Measurements from ENCODE around the gene OCIAD1.
A peak's percentile ranks its signal among the peaks of the same experiment; 100 is the strongest.

OCIAD1 gene

DNA sequence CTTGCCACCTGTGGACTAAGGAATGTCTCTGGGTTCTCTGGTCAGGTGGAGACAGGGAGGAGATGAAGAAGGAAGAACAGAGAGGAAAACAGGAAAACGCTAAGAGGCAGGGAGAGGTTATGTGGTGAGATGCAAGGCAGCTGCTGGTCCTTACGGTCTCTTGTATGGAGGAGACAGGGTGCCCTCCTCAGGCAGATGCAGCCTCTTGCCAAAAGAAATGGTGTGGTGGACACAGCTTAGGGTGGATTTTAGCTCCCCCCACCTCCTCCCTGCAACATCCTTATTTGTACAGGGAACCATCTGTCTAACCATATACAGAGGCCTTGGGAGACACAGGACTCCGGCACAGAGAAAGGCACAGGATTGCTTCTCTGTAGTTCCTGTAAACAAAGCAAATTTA, 66.0 kb downstream of the OCIAD1 start:
- DNase-seq: no peak

DNA sequence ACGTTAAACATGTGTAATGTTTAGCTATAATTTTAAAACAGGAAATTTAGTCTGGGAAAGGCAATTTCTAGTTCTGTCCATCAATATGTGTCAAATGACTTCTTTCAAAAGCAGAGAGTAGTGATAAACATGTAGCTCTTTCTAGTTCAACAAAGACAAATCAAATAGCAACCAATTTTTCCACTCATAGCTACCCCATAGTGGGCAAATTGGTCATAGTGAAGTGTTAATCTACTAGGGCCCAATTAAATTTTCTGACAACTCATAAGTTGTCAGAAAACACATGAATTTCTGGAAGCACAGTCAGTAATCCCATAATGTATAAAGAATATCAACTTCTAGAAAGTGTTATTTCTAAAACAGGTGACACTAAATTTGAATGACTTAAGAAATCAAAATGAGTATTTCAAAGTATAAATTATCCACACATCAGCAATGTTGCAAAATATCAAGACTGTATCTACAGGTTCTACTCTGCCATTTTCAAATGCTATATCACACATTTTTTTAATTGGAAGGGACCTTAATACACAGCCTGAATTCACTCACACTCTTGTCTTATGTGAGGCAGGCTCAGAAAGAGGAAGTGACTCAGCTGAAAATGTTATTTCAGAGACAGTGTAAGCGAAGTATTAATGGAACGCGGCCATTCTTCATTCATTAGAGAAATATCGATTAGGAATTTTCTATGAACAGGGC, 68.0 kb downstream of the OCIAD1 start:
- no peak for DNase-seq

DNA sequence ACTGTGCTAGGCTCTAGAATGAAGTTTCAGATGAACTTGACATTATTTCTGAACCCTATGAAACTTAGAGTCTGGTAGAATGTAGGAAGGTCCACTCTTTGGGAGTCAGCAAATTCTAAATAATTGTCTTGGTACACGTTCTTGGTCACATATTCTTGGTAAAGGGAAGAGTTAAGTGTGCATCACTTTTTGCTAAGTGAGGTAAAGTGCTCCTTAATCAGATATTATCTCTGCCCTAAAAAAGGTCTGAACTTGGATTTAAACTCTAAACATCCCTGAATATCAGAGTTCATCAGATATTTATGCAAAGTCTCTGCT, 68.5 kb downstream of the OCIAD1 start:
- no peak for DNase-seq

- no peak for DNase-seq
These were observed 69.1 kb downstream of the OCIAD1 start for GRCh38 chr4:48899950-48900349.

DNA sequence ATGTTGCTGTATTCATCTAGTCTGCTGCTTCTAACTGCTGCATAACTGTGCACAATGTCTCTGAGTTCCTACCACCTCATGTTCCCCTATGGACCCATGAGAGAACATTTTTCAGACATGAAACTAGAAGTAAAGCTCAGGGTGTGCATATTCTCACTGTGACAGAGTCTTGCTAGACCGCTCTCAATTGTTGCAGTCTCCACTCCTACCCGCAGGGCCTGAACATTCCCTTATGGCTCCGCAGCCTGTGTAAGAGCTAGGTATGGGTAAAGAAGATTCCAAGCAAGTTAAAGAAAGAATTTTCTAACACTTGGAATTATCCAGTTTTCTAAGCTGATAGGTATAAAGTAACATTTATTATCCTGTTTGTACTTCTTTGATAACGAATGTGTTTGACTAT, 70.3 kb downstream of the OCIAD1 start:
- no peak for DNase-seq

GRCh38 chr4:48902266-48902665, 71.4 kb downstream of the OCIAD1 start:
- no peak for DNase-seq

DNA sequence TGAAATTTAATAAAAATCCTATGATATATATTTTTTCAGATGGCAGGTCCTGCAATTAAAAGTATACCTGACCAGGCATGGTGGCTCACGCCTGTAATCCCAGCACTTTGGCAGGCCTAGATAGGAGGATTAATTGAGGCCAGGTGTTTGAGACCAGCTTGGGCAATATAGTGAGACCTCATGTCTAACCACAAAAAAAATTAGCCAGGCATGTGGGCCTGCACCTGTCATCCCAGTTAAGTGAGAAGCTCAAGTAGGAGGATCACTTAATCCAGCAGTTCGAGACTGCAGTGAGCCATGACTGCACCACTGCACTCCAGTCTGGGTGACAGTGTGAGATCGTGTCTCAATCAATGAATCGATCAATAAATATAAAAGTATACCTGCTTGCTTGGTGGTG, 73.2 kb downstream of the OCIAD1 start:
- DNase-seq: no peak

DNA sequence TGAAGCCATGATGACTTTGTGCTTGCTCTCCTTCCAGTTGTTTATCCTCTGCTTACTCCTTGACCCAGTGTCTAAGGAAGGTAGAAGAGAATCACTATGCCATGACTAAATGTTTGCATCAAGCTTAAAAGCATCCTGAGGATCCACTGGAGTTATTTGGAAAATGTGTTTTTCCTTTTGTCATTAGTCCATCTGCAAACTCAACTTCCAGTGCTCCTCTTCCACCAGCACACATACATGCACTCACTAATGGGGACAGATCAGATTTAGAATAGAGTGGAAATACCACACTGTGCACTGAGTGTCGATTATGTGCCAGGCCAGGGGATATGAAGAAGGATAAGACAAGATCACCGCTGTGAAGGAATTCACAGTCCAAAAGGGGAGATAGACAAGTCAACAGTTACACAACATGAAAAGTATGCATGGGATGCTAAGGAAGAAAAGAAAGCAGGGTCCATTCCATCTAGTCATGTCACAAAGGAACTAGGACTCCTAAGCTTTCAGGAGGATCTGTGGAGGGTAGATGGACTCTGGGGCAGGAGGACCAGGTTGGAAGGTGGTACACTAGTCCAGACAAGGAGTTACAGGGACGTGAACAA, 73.8 kb downstream of the OCIAD1 start:
- DNase-seq: no peak

DNA sequence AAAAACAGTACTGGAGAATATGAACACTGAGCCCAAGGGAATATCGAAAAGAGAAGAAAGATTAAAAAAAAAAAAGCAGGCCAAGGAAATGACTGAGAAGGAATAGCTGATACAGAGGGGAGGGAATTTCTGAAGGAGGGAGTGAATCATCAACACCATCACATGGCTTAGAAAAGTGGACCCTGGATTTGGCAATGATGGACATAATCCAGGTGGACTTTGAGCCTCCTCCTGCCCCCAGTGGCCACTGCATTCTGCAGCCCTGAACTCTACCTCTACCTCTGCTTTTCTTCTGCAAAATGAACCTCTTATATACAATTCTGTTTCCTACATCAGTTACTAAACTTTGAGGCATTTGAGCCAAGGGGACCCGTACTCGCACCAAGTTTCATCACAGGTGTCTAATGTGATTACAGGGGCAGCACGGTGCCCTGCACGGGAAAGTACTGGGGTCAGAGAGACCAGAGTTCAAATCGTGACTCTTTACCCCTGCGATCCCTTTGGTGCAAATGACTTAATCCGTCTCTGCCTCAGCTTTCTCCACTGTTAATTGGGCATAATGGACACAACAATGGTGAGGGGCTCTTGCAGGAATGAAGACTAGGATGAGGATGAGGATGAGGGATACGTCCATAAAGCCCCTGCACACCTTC, 74.6 kb downstream of the OCIAD1 start:
- no peak for DNase-seq

GRCh38 chr4:48906206-48907173, 75.6 kb downstream of the OCIAD1 start, which contains the start of gene OCIAD2:
Gene OCIAD2, minus strand, starts transcription at chr4:48906774. Its CDS starts 2,225 bp downstream, at chr4:48904549.
- DNase-seq: peak; percentile 66 to 68

DNA sequence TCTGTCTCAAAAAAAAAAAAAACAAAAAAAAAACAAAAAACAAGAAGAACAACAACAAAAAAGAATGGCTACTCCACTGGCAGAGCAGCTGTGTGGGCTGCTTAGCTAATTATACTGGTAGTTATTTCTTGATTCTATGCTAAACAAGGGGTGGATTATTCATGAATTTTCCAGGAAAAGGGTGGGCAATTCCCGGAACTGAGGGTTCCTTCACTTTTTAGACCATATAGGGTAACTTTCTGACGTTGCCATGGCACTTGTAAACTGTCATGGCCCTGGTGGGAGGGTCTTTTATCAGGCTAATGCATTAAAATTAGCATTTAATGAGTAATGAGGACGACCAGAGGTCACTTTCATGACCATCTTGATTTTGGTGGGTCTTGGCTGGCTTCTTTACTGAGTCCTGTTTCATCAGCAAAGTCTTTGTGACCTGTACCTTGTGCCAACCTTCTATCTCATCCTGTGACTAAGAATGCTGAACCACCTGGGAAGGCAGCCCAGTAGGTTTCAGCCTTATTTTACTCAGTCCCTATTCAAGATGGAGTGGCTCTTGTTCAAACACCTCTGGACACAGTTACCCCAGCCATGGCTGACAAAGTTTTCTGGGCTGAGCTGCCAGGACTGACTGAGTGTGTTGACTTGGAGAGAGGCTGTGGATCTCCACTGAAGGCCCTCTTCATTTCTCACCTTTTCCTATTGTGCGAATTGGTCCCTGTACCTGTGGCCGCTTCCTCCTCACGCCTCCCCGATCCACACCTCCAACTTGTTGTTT, 77.0 kb downstream of the OCIAD1 start:
- DNase-seq: no peak

GRCh38 chr4:48908687-48909086, 77.8 kb downstream of the OCIAD1 start:
- no peak for DNase-seq

GRCh38 chr4:48909697-48910096, 78.8 kb downstream of the OCIAD1 start:
- DNase-seq: peak; percentile 47 to 54

- no peak for DNase-seq
These were observed 79.6 kb downstream of the OCIAD1 start for GRCh38 chr4:48910511-48910910.
